Left kidney (tissue), 2 donors: ENCODE measurements around the gene HS6ST3. TPM values are rescaled to one million over a fixed set of nuclear protein-coding genes. Genes with fewer than 3 reads are reported as not detected.

Experiments
- DNase-seq: peaks from one replicate; pipeline ENCODE4 v3.0.0-alpha.2; 2013
- polyA plus RNA-seq: library from polyadenylated mRNA; unstranded; fragments of 120-200 nt; gene quantifications from one replicate; pipeline ENCODE4 v1.2.1, GENCODE V29; 2013; ENCODE audit not compliant: insufficient read length

HS6ST3 gene
- polyA plus RNA-seq, 1 donor = 3.3 TPM

GRCh38 chr13:96294930-96295881, 205.3 kb downstream of the HS6ST3 start:
- no peak for DNase-seq

GRCh38 chr13:96297360-96297759, 207.5 kb downstream of the HS6ST3 start:
- no peak for DNase-seq

- DNase-seq = no peak
Measured at GRCh38 chr13:96299235-96299634, 209.3 kb downstream of the HS6ST3 start.

- DNase-seq = no peak
Measured at GRCh38 chr13:96308568-96308967, 218.7 kb downstream of the HS6ST3 start.

- no peak for DNase-seq
Measured at GRCh38 chr13:96314974-96315373, 225.1 kb downstream of the HS6ST3 start.

- no peak for DNase-seq
Measured at GRCh38 chr13:96338030-96338429, 248.1 kb downstream of the HS6ST3 start.

- no peak for DNase-seq
Measured at GRCh38 chr13:96342286-96342685, 252.4 kb downstream of the HS6ST3 start.

GRCh38 chr13:96342852-96343465, 253.1 kb downstream of the HS6ST3 start:
- no peak for DNase-seq

GRCh38 chr13:96346921-96347320, 257.0 kb downstream of the HS6ST3 start:
- DNase-seq = no peak

- no peak for DNase-seq
Measured at GRCh38 chr13:96373597-96373996, 283.7 kb downstream of the HS6ST3 start.

GRCh38 chr13:96377835-96378234, 287.9 kb downstream of the HS6ST3 start:
- DNase-seq = no peak

- no peak for DNase-seq
Measured at GRCh38 chr13:96379967-96380366, 290.1 kb downstream of the HS6ST3 start.

- DNase-seq = no peak
Measured at GRCh38 chr13:96381681-96382080, 291.8 kb downstream of the HS6ST3 start.

- no peak for DNase-seq
Measured at GRCh38 chr13:96388598-96388997, 298.7 kb downstream of the HS6ST3 start.

- DNase-seq = no peak
Measured at GRCh38 chr13:96391606-96392005, 301.7 kb downstream of the HS6ST3 start.

- DNase-seq = no peak
Measured at GRCh38 chr13:96397807-96398206, 307.9 kb downstream of the HS6ST3 start.

- DNase-seq = no peak
Measured at GRCh38 chr13:96398486-96398885, 308.6 kb downstream of the HS6ST3 start.

- no peak for DNase-seq
Measured at GRCh38 chr13:96403241-96403640, 313.3 kb downstream of the HS6ST3 start.

GRCh38 chr13:96403651-96404050, 313.7 kb downstream of the HS6ST3 start:
- no peak for DNase-seq

GRCh38 chr13:96415831-96416385, 326.0 kb downstream of the HS6ST3 start:
- no peak for DNase-seq

- no peak for DNase-seq
Measured at GRCh38 chr13:96417939-96418685, 328.2 kb downstream of the HS6ST3 start.

GRCh38 chr13:96421314-96421713, 331.4 kb downstream of the HS6ST3 start:
- no peak for DNase-seq
